ENCODE data around the gene KRTAP5-3.
"Not testable (repeated sequence)": the region's sequence is repeated elsewhere in the genome, so short reads cannot be mapped to it uniquely, and the experiment has no call there.

Gene KRTAP5-3

GRCh38 chr11:1576825-1577224, 31.4 kb downstream of the KRTAP5-3 start:
- no peak for DNase-seq (ENCODE audit: low spot score)

- not testable (repeated sequence) for DNase-seq (ENCODE audit: low spot score)
These were observed 32.5 kb downstream of the KRTAP5-3 start for GRCh38 chr11:1575756-1576155.

GRCh38 chr11:1574933-1575242, 33.4 kb downstream of the KRTAP5-3 start:
- DNase-seq (ENCODE audit: low spot score), result no peak

GRCh38 chr11:1574238-1574932, 33.9 kb downstream of the KRTAP5-3 start:
- peak; percentile 67 for DNase-seq (ENCODE audit: low spot score)

GRCh38 chr11:1573903-1574237, 34.4 kb downstream of the KRTAP5-3 start:
- no peak for DNase-seq (ENCODE audit: low spot score)

- peak; percentile 29 for DNase-seq (ENCODE audit: low spot score)
These were observed 35.0 kb downstream of the KRTAP5-3 start for GRCh38 chr11:1573077-1573902.

- DNase-seq (ENCODE audit: low spot score), result peak; percentile 94
These were observed 35.8 kb downstream of the KRTAP5-3 start, which contains the start of gene DUSP8 for GRCh38 chr11:1572197-1573076. TSS of gene DUSP8 (minus strand) at chr11:1572271. CDS start at chr11:1565826, 6,445 bp downstream.

- no peak for DNase-seq (ENCODE audit: low spot score)
These were observed 36.5 kb downstream of the KRTAP5-3 start for GRCh38 chr11:1571760-1572196.

GRCh38 chr11:1570896-1571759, 37.1 kb downstream of the KRTAP5-3 start:
- no peak for DNase-seq (ENCODE audit: low spot score)

- no peak for DNase-seq (ENCODE audit: low spot score)
These were observed 37.8 kb downstream of the KRTAP5-3 start for GRCh38 chr11:1570531-1570895.

GRCh38 chr11:1570001-1570453, 38.2 kb downstream of the KRTAP5-3 start:
- no peak for DNase-seq (ENCODE audit: low spot score)

GRCh38 chr11:1569251-1569780, 38.9 kb downstream of the KRTAP5-3 start:
- no peak for DNase-seq (ENCODE audit: low spot score)

GRCh38 chr11:1568441-1568911, 39.8 kb downstream of the KRTAP5-3 start:
- DNase-seq (ENCODE audit: low spot score), result peak; percentile 74

- DNase-seq (ENCODE audit: low spot score), result no peak
These were observed 40.6 kb downstream of the KRTAP5-3 start for GRCh38 chr11:1567721-1568100.

- no peak for DNase-seq (ENCODE audit: low spot score)
These were observed 41.1 kb downstream of the KRTAP5-3 start for GRCh38 chr11:1567052-1567720.

GRCh38 chr11:1566381-1567051, 41.7 kb downstream of the KRTAP5-3 start:
- DNase-seq (ENCODE audit: low spot score), result no peak

GRCh38 chr11:1565904-1566247, 42.4 kb downstream of the KRTAP5-3 start:
- no peak for DNase-seq (ENCODE audit: low spot score)

GRCh38 chr11:1565173-1565903, 42.9 kb downstream of the KRTAP5-3 start:
- no peak for DNase-seq (ENCODE audit: low spot score)

GRCh38 chr11:1564535-1565172, 43.6 kb downstream of the KRTAP5-3 start:
- no peak for DNase-seq (ENCODE audit: low spot score)

All from CD4-positive, alpha-beta T cell treated with Interleukin-2 at 100 ng/mL for 4 hours (primary cell).